HG02759 (cell line): Measurements from ENCODE around the gene UBAC1.

Source experiments
- ATAC-seq: cut with Tn5 transposase; IDR thresholded peaks from one replicate; pipeline ENCODE4 v1.9.1; 2021; ENCODE audit warnings: mild to moderate bottlenecking, moderate library complexity; ENCODE audit not compliant: unreplicated experiment

Gene UBAC1

GRCh38 chr9:135993765-135994500 is 32.8 kb upstream of the UBAC1 start:
- no peak for ATAC-seq

GRCh38 chr9:135993409-135993742 is 32.2 kb upstream of the UBAC1 start:
- ATAC-seq = no peak

GRCh38 chr9:135992486-135993408 is 31.6 kb upstream of the UBAC1 start:
- ATAC-seq = no peak

GRCh38 chr9:135991771-135992170 is 30.6 kb upstream of the UBAC1 start:
- ATAC-seq = no peak

DNA sequence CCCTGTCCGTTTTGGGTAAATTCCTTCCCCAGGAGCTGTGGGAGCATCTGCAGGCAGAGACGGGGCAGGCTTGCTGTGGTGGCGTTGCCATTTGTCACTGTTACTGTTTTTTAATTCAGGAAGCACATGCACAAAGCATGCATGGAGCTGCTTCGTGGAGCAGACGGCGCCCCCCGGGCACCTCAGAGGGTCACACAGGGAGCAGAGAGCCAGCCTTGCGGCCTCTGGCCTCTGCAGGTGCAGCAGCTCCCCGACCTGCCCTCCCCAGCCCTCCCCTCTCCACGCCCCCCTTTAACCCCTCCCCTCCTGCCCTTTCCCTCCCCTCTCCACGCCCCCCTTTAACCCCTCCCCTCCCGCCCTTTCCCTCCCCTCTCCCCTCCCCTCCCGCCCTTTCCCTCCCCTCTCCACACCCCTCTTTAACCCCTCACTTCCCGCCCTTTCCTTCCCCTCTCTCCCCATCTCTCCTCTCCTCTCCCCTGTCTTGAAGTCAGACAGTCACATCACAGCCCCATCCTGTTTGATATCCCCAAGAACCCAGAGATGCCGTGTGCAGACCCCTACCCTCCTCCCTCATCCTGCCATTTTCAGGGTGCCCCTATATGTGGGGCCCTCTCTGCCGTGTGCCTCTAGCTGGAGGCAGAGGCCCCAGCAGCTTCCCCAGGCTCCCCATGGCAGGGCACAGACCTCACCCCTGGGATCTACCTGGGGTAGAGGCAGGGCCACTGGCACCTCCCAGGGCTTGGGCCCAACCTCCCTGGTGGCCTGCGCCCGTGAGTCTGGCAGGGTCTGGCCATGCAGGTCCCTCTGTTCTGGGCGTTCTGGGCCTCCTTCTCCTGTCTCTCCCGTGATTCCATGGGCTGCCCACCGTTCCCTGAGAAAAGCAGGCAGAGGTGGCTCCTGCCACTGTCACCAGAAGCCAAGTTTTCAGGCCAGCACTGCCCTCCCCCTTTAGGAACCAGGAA is 29.6 kb upstream of the UBAC1 start:
- ATAC-seq = no peak

DNA sequence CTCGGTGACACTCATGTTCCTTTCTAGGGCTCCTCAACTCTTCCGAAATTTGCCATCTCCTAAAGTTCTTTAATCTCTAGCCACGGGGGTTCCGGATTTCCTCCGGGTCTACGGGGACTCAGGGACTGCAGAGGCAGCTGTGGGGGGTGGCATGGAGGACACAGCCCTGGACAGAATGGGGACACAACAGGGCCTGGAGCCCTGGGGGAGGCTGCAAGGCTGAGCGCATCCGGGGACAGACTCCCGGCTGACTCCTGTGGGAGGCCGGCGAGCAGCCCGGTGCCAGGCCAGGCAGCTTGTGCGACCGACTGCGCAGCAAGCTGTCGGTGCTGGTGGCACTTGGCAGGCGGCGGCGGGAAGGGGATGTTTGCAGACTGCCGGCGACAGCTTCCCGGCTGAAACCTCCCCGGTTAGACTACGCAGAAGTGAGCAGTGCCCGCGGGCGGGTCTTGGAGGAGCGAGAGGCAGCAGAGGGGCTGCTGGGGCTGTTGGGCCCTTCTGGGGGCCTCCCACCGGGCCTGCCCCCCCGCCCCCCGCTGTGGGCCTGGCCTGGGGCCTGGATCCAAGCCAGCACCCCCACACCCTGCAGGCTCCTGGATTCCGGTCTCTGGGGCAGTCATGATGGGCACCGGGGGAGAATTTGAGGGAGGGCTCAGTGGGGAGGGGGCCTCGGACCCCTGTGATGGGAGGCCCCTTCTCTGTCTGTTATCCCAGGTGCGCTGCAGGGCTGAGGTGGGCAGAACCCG is 28.7 kb upstream of the UBAC1 start:
- no peak for ATAC-seq

GRCh38 chr9:135989157-135989556 is 28.0 kb upstream of the UBAC1 start:
- no peak for ATAC-seq

DNA sequence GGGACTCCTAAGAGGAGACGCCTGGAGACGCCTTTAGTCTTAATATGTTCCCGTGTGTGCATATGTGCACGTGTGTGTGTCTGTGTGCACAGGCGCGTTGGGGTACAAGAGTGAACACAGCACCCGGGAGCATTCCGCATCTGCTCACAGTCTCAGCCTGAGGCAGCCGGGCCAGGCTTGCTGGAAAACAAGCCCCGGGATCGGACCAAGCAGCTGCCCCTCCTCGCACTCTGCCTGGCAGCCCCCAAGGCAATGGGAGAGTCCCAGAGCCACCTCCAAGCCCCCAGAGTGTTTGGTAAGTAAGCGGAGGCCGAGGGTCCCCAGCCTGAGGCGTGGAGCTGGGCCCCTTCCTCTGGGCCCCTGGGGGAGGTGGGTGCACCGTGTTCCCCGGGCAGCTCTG is 27.3 kb upstream of the UBAC1 start:
- ATAC-seq = no peak

DNA sequence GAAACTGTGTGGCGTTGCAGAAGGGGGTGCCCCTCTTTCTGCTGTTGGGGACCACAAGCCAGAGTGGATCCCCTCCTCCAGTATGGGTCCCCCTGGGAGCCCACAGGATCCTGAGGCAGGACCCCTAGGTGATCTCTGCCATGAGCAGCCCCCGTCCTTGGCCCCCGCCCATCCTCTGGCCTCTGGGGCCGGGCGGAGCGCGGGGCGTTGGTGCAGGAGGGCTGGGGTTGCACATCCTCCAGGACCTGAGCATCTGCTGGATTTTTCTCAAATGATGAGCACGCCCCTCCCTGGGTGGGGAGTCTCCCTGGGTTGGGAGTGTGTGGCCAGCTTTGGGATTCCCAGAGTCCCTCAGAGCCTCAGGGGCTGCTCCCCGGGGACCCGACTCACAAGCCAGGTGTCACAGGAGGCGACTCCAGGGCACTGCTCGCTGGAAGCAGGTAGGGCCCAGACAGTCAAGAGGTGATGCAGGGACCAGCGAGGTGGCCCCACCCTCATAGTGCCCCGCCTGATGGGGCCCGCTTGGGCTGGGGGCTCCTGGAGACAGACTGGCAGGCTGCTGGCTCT is 26.7 kb upstream of the UBAC1 start:
- ATAC-seq = no peak

DNA sequence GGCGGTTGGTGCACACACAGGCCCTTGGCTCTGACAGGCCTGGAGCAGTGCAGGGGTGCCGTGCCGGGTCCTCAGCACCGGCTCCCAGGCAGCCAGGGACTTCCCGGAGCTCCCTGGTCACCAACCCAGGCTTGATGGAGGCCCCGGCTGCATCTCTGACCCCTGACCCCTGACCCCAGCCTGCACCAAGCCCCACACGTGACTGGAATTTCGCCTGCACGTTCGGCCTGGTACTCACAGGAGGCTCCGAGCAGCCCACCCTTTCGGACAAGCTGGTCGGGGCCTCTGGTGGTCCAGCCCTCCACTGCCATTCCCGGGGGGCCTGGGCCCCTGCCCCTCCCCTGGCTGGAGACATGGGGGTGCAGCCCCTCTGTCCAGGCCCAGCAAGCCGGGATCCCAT is 25.4 kb upstream of the UBAC1 start:
- no peak for ATAC-seq

GRCh38 chr9:135985889-135986288 is 24.7 kb upstream of the UBAC1 start:
- no peak for ATAC-seq

GRCh38 chr9:135985459-135985774 is 24.2 kb upstream of the UBAC1 start:
- ATAC-seq = no peak

- ATAC-seq = no peak
Observed at GRCh38 chr9:135984072-135984710, 23.0 kb upstream of the UBAC1 start.

DNA sequence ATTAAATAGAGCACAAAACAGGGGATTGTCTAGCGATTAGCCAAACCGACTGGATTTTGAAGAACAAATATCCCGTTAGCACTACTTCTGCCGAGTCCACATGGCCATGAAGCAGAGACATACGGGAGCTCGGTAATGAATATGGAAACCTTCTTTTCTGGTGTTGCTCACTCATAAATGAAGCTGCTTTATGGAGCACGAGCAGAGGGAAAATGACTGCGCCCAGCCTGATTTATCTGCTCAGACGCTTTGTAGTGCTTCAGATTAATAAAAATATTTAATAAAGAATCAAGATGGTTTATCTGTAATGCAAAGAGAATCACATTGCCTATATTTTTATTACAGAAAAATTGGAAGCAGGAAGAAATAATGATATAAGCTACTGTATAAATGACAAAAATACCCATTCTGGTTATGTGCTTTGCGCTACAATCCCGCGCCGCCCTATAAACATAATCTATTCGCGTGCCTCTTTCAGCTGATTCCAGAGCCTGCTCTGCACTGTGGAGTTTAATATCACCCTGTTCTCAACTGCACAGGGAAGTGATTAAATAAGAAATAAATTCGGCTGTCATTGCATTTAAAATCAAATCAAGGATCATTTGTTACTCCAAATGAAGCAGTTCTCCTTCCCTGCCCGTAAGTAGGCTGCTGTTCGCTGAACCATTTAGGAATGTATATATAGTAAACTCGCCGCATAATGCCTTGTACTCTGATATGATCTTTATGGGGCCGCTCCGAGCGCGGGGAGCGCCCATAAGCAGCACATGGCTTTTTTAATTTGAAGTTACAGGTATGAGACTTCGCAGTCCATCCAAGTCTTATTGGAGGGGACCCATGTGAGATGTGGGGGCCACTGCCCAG is 22.3 kb upstream of the UBAC1 start:
- no peak for ATAC-seq

DNA sequence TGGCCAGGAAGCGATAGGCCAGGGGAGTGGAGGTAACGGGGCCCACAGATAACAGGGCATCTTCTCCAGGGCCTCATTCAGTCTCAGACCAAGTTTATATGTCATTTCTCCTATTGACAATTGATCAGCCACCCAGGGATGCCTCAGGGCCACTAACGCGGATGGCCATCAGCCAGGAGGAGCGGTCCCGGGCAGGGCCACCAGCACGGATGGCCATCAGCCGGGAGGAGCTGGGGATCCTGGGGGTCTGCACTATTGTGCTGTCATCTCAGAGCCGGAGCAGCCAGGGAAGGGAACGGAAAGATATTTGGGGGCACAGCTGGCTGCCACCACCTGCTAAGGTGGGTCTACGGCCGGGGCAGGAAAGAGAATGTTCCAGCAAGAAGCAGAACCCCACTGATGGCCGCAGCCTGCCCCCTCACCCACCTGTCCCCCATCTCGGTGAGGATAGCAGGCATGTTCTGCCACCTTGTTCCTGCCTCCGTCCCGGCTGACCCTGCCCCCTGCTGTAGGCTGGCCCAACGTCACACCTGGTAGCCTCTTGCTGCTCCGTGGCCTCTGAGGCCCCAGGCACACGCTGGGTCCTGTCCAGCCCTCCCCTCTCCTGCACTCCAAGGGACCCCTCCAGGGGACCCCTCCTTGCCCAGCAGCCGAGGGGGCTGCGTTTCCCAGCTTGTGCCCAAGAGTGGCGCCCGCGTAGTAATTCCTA is 21.5 kb upstream of the UBAC1 start:
- no peak for ATAC-seq

- ATAC-seq = no peak
Observed at GRCh38 chr9:135980926-135981630, 19.9 kb upstream of the UBAC1 start.

DNA sequence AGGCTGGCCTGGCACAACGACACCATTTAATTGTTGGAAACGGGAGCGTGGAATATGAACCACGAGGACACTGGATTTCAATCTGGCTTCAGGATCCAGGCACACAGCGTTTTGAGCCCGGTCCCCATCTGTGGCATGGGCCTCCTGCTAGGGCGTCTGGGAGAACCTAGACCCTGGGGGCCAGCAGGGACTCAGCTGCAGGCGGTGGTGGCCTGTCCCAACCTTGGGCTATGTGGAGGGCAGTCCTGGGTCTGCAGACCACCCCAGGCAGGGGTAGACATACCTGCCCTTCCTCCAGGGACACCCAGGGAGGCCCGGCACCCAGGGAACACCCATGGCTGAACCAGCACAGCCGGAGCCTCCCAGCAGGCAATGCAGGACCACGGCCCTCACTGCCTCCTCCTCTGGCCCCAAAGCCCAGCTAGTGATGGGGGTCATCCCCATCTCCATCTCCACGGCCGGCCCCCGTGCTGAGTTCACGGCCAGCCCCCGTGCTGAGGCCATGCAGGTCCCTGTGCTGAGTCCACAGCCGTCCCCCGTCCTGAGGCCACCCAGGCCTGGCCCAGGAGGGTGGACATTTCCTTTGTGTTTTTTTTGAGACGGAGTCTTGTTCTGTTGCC is 18.5 kb upstream of the UBAC1 start:
- no peak for ATAC-seq
